Thoracic aorta (tissue), 2 donors: ENCODE results near the gene ISM2. TPM values are rescaled to one million over a fixed set of nuclear protein-coding genes. Genes with fewer than 3 reads are reported as not detected.

Experiments used
- ATAC-seq: fragments of 150-250 bp; one replicate; pipeline ENCODE4 v1.8.0; 2017; ENCODE audit warnings: low read depth; ENCODE audit not compliant: insufficient number of reproducible peaks, low FRiP score
- DNase-seq: peaks from one replicate; pipeline ENCODE4 v3.0.0-alpha.2; 2020; ENCODE audit warnings: low spot score
- H3K27ac ChIP-seq, 2 donors: fragments of 200-600 bp; sonication (generic); 1 replicate in 1 of 2; 2 replicates in 1 of 2; pipeline ENCODE4 v1.5.1; 2016; ENCODE audit warnings: mild to moderate bottlenecking in 2 of 2, moderate library complexity in 2 of 2
- H3K27me3 ChIP-seq: fragments of 200-600 bp; sonication (generic); replicated peaks from 2 replicates; pipeline ENCODE4 v1.6.0; 2016; ENCODE audit warnings: mild to moderate bottlenecking; ENCODE audit not compliant: insufficient read depth
- H3K36me3 ChIP-seq: fragments of 200-600 bp; sonication (generic); one replicate; pipeline ENCODE4 v1.5.1; 2016
- H3K4me1 ChIP-seq, 2 donors: fragments of 200-600 bp; sonication (generic); 1 replicate in 1 of 2; 2 replicates in 1 of 2; pipeline versions ENCODE4 v1.5.1 to v1.6.0; 2016; ENCODE audit warnings: low read depth in 2 of 2, mild to moderate bottlenecking in 1 of 2; ENCODE audit not compliant: control insufficient read depth in 1 of 2
- H3K4me3 ChIP-seq: fragments of 200-600 bp; sonication (generic); 2 replicates; pipeline ENCODE4 v1.5.1; 2016; ENCODE audit warnings: mild to moderate bottlenecking
- H3K9me3 ChIP-seq: fragments of 200-600 bp; sonication (generic); 2 replicates; pipeline ENCODE4 v1.5.1; 2016
- CTCF ChIP-seq: fragments of 200-600 bp; sonication (generic); IDR thresholded peaks from one replicate; pipeline ENCODE4 v1.5.1; 2019; ENCODE audit warnings: antibody characterized with exemption
- total RNA-seq, 2 donors: library from RNA; depleted of rRNA; stranded (reverse); fragments of >200 nt; gene quantifications; one replicate each; pipeline versions ENCODE4 v1.1.0 to v1.2.3, GENCODE V29; 2016

The ISM2 gene
- total RNA-seq, 2 donors from 2014 or later: not detected

- DNase-seq (no peak), ATAC-seq (no peak)
- TF ChIP-seq CTCF: no peak
- H3K4me1 ChIP-seq: no peaks in the 10 kb centered on the region
- no peaks in the 10 kb centered on the region for H3K36me3 ChIP-seq
- H3K4me3 ChIP-seq: no peak overlapping the region
- H3K9me3 ChIP-seq: no peaks in the 10 kb centered on the region
- H3K27ac ChIP-seq: no peak overlapping the region
- H3K27me3 ChIP-seq: no peaks in the 10 kb centered on the region
Observed at GRCh38 chr14:77485901-77486678, 12.5 kb downstream of the ISM2 start.

GRCh38 chr14:77485256-77485655 lies 13.4 kb downstream of the ISM2 start:
- Histone ChIP-seq H3K4me1 (no peaks in the 10 kb centered on the region), H3K9me3 (no peaks in the 10 kb centered on the region), H3K36me3 (no peaks in the 10 kb centered on the region), H3K27ac (no peak overlapping the region), H3K4me3 (no peak overlapping the region), H3K27me3 (no peaks in the 10 kb centered on the region)
- TF ChIP-seq CTCF: no peak
- DNase-seq: no peak
- no peak for ATAC-seq

GRCh38 chr14:77482422-77482821 lies 16.2 kb downstream of the ISM2 start:
- Histone ChIP-seq H3K9me3 (no peaks in the 10 kb centered on the region), H3K27me3 (no peaks in the 10 kb centered on the region), H3K27ac (no peak overlapping the region), H3K4me3 (no peak overlapping the region), H3K36me3 (no peaks in the 10 kb centered on the region), H3K4me1 (no peaks in the 10 kb centered on the region)
- no peak for TF ChIP-seq CTCF
- DNase-seq (no peak), ATAC-seq (no peak)

GRCh38 chr14:77478796-77479195 lies 19.8 kb downstream of the ISM2 start:
- Histone ChIP-seq H3K9me3 (no peaks in the 10 kb centered on the region), H3K27ac (no peak overlapping the region), H3K4me3 (no peak overlapping the region), H3K4me1 (no peaks in the 10 kb centered on the region), H3K36me3 (no peaks in the 10 kb centered on the region), H3K27me3 (no peaks in the 10 kb centered on the region)
- ATAC-seq (no peak), DNase-seq (no peak)
- no peak for TF ChIP-seq CTCF

GRCh38 chr14:77478029-77478428 lies 20.6 kb downstream of the ISM2 start:
- H3K36me3 ChIP-seq: no peaks in the 10 kb centered on the region
- no peak overlapping the region for H3K27ac ChIP-seq
- ATAC-seq: no peak
- DNase-seq: no peak
- no peak overlapping the region for H3K4me3 ChIP-seq
- H3K4me1 ChIP-seq: no peaks in the 10 kb centered on the region
- no peaks in the 10 kb centered on the region for H3K27me3 ChIP-seq
- H3K9me3 ChIP-seq: no peaks in the 10 kb centered on the region
- TF ChIP-seq CTCF: no peak
